Measurements from ENCODE around the gene EPS8L3.
A peak's percentile ranks its signal among the peaks of the same experiment; 100 is the strongest.
"Not testable (repeated sequence)": the region's sequence is repeated elsewhere in the genome, so short reads cannot be mapped to it uniquely, and the experiment has no call there.

EPS8L3 gene

DNA sequence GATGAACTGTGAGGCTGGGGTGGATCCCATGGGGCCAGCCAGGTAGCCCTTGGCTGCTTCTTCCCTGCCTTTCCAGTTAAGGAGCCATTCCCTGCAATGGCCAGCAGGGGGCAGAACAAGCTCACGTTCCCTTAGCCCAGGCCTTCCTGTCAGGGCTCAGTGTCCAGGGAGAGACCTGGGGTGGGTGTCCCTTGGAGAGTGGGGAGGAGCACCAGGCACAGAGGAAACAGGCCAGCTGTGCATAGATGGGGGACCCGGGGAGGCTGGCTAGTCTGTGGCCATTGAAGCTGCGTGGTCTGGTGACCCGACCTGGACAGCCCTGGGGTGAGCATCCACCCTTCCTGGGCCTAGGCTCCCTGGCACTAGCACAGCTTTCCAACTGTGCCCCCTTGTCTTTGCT lies 13.2 kb upstream of the EPS8L3 start:
- peak; percentile 63 for DNase-seq

DNA sequence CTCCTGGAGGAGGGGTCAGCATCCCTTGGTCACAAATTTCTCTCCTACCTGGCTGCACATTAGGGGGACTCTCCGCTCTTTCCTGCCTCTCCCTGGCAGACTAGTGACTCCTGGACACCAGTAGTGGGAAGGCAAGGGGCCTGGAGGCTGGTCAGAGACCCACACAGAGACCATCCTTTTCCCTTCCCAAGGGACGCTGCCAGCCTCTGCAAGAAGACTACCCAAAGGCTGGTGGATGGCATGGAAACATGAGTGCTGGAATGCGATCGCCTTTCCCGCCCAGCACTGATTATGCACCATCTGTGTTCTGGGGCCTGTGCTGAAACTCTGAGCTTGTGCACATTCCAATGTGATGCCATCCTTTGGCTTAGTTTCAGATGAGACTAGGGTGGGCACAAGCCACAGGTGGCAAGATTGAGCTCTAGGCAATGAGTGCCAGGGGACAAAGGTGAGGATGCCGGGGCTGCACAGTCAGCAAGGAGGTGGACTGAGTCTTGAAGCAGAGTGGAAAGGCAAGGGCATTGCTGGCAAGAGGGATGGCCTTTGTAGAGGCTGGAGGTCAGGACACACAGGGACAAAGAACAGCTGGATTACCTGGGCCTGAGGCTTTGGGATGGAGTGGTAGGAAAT lies 12.6 kb upstream of the EPS8L3 start:
- no peak for DNase-seq

DNA sequence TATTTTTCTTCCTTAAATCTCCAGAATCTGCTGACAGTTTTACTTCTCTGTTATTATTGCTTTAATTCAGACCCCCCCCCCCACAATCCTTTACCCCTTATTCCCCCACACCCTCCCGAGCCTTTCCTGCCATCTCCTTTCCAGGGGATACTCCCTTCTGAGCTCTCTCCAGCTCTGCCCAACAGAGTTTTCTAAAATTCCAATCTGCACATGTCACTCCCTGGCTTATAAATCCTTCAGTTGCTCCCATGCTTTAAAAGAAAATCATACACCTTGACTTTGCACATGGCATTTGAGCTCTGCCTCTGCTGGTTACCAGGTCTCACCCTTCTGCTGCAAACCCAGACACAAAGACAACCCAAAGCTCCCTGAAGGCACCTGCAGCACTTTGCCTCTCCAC lies 11.7 kb upstream of the EPS8L3 start:
- no peak for DNase-seq

DNA sequence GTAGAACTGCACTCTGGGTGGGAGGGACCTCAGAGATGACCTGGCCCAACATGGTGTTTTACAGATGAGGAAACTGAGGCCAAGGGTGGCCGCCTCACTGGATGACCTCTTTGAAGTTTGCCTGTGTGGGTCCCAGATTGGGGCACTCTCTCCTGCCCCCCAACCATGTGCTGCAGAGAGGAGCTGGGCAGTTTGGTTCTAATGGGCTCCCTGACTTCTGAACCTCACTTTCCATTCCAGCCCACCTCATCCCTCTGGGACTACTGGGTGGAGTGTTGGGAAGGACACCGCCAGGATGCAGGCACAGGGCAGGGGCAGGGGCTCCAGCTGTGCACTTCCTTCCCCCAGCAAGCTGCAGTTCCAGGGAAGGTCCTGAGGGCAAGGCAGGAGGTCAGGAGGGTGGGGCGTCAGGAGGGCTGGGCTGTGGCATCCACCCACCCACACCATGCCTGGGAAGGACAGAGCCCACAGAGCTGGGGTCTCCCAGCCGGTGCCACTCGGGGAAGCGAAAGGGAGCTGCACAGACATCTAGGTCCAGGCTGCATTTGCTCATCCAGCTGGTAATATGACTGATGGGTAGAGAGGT lies 10.3 kb upstream of the EPS8L3 start:
- no peak for DNase-seq

DNA sequence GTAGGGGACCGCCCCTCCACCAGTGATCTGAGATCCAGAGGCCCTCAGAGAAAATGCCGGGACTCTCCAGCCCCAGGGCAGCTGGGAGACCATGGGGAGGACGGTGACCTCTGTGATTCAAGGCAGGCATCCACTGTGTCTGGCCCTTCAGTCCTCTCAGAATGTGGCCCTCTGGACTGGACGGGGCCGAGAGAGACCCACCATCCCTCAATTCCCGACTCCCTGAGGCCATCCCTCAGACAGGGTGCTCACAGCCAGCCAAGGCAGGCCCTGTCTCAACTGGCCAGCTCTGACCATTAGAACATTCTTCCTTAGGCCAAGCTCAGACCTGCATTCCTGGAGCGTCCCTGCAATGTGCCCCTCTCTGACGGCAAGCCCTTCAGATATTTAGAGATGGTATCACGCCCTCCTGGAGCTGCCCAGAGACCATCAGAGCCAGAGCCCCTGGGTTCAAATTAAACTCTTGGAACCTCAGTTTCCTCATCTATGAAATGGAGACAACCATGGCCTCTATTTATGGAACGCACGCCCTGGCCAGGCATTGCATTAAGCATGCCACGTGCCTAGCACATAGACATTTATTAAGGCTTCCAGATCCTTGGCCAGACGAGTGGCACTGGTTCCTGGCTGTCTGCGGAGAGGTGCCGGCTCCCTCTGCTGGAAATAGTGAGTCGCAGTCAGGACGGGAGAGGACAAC lies 9.6 kb upstream of the EPS8L3 start:
- DNase-seq = peak; percentile 49

DNA sequence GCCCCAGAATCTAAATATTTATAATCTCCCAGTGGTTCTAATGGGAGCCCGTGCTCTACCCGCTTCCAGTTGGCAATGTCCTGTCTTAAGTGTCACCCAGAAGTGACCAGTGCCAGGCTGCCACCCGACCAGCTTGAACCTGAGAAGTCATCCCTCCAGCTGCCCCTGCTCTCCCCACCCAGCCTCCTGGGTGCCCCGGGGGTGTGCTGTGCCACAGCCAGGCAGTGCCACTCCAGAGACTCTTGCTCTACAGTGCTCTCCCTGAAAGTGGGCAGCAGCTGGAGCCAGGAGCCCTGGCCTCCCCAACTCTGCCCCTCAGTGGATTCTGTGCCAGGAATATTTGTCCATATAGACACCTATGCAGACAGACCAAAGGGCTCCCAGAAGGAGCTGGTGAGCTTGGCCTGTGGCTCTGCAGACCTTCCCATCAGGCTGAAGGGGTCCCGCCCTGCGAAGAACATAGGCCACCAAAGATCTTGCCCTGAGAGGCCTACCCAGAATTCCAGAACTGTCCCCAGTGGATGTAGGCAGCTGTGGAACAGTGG lies 9.0 kb upstream of the EPS8L3 start:
- DNase-seq = no peak

DNA sequence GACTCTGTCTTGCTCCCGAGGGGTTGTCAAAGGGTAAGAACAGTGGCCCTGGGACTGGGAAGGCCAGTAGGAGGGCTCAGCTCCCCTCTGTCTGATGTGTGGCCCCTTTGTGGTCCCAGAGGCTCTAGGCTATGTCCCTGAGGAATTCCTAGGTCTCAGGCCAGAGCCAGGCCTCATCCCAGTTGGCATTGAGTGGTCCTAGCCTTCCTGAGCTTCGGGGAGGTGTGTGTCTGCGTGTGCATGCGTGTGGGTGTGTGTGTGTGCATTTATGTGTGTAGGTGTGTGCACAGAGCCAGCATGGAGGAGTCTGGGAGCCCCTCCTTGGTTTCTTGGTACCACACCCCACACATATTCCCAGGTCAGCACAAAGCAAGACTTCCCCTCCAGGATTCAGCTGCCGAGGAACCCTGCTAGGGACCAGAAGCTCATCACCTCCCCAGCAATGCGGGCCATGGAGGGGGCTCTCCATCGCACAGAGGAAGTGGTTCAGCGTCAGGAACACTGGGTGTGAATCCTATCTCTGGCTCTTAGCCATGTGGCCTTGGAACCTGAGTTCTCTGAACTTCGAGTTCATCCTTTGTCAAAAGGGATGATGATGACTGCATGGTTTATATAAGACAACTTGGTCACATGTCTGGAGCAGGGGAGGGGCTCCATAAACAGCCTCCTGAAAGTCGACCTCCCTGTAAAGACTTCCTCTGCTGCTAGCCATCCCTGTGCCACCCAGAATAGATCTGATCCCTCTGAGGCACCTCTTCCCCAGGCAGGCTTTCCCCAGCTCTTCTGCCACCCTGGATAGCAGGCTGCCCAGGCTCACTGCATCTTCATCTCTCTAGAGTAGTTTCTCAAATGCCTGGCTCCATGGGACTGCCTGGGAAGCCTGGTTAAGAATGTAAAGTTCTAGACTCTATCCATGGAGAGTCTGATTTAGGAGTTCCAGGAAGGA lies 8.3 kb upstream of the EPS8L3 start:
- DNase-seq = no peak

DNA sequence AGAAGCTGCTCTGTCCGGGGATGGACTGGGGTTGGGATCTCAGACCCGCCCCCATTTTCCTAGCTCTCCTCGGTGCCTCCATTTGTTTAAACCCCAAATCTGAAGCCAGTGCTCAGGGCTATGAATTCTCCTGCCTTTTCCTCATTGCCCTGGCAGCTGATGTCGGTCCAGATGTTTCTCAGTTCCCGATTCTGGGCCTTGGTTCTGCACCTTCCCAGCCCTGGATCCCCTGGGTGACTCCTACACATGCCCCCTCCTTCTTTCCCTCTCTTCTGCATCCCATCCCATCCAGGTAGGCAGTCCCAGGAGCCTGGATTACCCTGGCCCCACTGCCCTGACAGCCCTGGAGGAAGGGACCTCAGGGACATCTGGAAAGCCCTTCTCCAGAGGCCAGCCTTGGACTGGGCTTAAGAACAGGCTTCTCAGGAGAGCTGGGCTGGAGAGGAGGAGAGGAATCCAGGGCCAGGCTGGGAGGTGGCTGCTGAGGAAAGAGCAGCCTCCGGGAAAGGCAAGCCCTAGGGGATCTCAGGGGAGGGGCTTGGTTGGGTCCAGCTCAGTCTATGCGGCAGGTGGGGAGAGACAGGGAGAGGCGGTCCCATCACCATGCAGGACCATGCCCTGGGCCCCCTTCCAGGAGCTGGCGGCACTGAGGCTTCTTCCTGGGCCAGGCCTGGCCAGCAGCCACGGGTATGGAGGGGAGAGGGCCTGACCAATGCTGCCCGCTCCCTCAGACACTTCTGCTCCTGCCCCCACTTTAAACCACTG lies 6.8 kb upstream of the EPS8L3 start:
- no peak for DNase-seq

DNA sequence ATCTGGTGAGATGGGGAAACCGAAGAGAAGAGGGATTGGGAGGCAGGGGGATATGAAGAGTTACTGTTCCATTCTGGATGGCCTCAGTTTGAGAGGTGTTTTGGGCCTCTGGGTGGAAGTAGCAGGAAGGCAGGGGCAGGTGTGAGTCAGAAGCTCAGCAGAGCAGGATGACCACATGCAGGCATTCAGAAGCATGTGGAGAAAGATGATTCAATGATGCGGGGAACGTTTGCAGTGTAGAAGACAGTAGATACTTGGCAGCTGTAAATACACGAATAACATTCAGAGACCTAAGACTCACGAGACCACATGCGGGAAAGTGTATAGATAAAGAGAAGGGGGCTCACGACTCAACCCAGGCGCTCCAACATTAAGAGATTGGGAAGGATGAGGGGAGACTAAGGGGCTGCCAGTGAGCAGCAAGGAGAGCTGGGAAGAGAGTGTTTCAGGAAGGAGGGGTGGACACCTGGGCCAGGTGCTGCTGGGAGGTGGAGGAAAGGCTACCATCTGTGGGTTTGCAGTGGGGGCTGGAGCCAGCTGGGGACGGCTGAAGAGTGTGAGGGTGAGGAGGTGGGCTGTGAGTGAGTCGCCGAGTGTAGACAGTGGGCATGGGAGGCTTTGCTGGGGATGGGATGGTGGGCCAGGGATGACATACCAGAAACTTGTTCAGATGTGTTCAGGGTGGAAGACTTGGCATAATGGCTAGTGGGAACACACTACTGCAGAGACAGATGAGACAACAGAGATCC lies 5.8 kb upstream of the EPS8L3 start:
- no peak for DNase-seq

DNA sequence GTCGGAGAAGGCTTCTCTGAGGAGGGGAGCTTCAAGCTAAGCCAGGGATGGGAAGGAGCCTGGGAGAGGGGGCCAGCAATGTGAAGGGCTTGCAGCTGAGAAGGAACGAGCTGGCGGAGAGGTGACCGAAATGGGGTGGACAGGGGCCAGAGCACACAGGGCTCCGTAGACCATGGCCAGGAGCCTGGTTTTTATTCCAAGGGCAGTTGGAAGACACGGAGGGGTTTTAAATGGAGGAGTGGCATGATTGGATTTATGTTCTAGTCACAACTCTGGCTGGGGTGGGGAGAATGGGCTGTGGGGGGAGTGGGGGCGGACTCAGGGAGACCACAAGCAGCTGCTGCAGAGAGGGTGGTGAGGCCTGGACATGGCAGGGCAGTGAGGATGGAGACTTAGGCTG lies 5.1 kb upstream of the EPS8L3 start:
- DNase-seq = no peak

DNA sequence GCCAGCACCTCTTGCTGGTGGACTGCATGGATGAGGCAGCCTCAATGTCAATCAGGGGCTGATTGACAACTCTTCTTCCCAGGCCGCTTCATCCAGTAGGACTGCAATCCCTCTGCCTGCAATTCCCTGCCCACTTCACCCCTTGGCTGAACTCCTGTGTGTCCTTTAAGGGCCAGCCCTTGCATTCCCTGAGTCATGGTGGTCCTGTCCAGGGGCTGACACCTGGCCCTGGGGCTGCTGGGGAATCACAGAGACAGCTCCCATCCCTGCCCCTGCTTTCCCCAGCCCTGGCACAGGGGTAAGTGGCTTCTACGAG lies 4.6 kb upstream of the EPS8L3 start:
- DNase-seq = no peak

DNA sequence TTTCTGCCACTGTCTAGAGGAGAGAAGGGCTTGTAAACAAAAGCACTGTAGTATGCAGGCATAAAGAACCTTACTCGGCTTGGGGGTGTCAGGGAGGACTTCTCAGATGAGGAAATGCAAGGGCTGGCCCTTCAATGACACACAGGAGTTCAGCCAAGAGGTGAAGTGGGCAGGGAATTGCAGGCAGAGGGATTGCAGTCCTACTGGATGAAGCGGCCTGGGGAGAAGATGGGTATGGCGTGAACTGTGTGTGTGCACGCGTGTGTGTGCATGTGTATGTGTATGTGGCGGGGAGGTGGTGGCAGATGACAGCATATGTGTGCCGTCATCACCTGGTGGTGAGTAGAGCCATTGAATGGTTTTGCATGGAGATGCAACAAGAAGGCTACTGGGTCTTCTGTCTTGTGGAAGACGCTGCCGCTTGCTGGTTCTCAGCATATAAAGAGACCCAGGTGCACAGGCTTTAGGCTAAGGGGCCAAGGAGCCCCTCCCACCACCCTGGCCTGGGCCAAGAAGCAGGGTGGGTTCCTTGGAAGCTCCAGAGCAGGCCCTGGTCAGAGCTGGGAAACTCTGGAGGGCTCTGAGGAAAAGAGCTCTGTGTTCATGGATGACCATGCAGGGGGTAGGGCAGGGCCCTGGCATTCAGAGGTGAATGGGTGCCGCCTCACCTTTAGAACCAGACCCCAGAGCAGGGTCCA lies 4.1 kb upstream of the EPS8L3 start:
- no peak for DNase-seq

DNA sequence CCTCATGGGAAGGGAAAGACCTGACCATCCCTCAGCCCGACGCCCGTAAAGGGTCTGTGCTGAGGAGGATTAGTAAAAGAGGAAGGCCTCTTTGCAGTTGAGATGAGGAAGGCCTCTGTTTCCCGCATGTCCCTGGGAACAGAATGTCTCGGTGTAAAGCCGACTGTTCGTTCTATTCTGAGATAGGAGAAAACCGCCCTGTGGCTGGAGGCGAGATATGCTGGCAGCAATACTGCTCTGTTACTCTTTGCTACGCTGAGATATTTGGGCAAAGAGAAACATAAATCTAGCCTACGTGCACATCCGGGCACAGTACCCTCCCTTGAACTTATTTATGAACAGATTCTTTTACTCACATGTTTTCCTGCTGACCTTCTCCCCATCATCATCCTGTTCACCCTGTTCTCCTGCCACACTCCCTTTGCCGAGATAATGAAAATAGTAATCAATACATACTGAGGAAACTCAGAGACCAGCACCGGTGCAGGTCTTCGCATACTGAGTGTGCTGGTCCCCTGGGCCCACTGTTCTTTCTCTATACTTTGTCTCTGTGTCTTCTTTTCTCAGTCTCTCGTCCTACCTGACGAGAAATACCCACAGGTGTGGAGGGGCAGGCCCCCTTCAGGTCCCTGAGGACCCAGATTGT lies 3.4 kb upstream of the EPS8L3 start:
- DNase-seq = not testable (repeated sequence)

DNA sequence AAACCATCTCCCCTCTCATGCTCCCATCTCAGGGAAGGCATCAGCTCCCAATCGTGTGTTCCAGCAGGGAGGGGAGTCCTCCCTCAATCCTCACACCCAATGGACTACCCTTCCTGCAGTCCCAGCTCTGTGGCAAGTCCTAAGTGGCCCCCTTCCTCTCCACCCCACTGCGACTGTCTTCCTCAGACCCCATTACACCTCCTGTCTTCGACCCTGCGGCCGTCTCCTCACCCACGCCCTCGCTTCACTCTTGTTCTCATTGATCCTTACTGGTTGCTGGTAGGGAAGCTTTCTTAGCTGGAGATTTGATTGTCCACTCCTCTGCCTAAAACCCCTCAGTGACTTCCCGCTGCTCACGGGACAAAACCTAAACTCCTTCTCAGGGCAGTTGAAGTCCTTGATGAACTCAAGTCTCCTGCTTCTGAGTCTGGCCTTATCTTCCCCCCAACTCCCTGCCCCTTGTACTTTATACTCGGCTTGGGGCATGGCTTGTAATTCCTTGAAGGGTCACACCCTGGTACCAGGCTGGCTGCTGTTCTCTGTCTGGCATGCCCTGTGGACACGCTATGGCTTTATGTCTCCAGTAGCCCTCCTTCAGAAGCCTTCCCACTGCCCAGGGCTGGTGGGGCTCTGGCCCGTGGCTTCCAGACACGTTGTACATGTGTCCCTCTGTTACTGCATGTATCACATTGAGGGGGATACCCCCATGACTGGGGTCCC lies 2.3 kb upstream of the EPS8L3 start:
- DNase-seq = no peak

DNA sequence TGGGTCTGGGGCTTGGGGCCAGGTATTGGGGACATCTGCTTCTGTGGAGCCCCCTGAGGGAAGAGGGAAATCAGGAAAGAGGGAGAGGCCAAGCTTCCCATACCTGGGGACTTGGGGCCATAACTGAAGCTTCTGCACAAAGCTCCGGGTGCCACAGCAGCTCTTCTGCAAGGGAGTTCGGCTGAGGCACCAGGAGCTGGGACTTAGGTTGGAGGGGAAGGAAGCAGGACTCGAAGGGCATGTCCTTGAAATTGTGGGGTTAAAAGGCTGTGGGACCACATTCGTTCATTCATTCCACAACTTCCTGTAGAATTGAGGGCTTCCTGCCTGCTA lies 1.7 kb upstream of the EPS8L3 start:
- no peak for DNase-seq

DNA sequence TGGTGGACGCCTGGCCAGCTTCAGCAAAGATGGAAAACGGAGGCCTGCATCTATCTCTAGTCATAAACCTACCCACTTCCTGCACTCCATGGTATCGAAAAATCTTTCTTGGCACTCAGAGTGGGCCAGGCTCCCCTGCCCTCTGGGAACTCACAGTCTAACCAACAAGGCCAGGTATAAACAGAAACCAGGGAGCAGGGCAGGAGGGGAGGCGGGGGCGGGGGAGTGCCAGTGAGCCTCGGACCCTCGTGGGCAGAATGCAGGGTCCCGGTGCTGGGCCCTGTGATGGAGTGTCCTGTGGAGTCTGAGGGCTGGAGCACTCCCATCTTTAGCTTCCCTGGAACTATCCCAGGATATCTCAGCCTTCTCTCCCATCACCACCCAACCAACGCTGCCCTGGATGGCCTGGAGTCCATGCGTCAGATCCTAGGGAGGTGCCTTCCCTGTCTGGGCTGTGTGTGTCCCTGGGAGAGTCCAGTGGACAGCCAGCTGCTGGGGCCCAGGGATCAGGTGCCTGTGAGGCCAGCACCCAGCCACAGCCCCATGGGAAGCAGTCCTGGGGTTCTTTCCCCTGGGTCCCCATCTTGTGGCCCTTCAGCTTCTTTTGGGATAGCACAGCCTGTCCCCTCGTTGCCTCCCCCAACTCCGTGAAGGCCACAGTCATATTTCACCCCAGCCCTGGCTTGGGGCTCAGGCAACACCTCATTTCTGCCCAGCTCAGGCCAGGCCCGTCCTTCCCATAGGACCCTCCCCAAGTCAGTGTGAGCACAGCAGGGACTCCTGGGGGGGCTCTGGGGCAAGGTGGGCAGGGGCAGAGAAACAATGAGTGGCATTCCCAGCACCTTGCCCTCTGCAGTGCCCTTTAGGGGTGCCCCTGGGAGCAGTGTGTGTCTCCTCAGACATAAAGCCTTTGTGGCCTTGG lies 1.1 kb upstream of the EPS8L3 start:
- DNase-seq = no peak

DNA sequence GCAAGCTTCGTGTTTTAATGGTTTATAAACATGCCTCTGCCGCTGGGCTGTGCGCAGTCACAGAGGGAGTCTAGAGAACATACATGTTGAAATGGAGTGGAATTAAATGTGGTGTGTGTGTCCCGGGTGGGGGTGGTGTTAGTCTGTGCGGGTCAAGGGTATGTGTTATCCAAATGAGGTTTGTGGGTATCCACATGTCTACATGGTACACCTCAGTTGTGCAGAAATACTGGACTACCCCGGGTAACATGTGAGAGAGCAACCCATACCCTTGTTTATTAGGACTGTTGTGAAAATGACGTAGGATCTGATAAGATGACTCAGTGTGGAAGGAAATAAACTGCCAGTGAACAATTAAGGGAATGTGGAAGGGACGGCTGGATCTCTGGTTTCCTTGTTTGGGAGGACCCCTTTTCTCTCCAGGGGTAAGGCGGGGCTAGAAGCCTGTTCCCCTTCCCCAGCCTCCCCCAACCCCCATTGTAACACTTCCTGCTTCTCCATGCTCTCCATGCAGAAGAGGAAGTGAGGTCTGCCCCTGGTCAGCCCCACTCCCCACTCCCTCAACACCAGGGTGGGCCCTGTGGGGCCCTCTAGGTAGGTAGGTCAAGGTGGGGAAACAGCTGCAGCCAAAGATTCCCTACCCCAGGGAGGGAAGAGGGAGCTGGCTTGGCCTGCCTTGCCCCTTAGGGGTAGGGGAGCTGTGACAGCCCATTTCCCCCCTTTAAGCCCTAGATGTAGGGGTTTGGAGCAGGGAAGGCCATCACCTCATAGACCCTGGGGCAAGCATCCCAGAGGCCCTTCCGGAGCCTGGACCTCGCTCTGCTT lies 690 bp downstream of the EPS8L3 start:
- DNase-seq = peak; percentile 60

DNA sequence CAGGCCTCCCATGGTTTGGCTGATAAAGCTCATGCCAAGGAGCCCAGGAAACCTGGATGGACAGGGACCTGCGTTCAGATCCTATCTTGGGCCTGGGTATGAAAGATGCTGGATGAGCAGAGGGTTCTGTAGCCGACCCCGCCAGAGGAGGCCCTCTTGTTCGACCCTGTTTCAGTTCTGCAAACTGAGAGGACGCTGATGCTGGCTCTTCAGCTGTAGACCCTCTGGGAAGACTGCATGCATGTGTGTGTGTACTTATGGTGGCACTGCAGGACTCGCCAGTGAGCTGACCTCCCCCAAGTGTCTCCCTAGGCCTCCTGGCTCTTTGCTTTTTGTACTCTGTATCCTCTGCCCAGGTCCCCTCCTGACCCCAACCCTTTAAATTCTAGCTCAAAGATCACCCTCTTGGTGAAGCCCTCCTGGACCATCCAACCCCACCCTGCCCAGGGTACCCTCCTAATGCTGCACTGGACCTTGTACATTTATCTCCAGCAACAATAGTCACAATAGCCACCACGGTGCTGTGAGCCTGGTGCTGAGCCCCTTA lies 1.6 kb downstream of the EPS8L3 start:
- DNase-seq = no peak

Measured in KG1 (cell line).